Measurements from ENCODE around the gene MINDY4B.
"Not testable (repeated sequence)": the region's sequence is repeated elsewhere in the genome, so short reads cannot be mapped to it uniquely, and the experiment has no call there.

Gene MINDY4B

DNA sequence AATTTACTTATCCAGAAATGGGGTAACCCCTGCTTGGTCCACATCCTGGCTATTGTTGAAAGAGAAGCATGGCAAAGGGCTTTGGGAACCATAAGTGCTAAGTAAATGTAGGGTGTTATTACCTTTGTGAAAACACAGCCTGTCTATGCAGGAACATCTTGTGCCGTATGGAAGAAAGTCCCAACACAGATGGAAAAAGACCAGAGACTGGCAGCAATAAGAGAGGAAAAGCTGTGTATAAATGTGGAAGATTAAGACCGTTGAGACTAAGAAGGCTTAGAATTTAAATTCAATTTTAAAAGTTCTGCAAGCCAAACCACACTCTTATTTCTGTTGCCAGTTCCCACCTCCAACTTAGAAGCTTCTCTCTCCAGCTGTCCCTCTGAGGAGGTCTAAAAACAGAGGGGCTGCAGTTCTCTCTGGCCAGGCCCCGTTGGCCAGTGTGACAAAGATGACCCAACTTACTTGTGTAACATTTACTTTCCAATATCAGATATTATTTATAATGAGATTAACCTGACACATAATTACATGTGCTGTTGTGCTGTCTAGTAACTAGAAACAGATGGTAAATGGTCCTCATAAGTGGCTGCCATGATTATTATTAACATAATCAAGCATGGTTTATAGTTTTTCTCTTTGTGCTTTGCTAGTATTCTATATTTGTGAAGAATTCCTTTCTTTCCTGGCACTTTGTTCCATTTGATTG, 7.0 kb downstream of the MINDY4B start:
- no peak for DNase-seq

DNA sequence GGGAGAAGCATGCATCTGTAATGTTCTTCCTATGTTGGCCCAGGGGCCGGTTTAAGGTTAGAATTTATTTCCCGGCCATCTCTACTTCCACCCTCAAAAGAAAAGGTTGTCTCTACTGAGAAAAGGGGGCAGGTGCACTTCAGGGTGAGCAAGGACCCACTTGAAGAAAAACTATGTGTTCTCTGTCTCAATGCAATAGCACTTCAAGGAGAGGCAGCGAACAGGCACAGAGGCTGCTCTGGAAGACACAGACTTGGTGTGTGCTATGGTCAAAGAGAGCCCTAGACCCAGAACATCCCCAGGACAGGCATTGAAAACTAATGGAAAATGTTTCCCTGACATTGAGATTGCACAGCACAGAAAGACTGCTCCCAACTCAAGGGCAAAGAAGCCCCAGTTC, 7.6 kb downstream of the MINDY4B start:
- no peak for DNase-seq

DNA sequence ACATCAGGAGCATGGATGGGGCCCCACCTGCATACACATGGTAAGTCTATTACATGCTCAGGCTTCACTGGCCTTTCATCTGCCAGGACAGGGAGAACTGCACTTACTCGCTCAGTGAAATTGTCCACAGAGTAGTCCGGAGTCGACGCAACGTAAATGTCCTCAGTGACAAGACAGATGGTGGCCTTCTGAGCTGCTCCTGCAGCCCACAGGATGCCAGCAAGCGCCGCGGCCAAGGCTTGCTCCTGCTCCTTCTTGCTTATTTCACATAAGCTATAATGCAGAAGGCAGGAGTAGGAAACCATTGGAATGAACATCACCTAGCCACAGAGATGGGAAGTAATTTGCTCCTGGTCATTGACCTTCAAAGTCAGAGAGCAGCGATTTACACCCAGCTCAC, 14.4 kb downstream of the MINDY4B start:
- no peak for DNase-seq

DNA sequence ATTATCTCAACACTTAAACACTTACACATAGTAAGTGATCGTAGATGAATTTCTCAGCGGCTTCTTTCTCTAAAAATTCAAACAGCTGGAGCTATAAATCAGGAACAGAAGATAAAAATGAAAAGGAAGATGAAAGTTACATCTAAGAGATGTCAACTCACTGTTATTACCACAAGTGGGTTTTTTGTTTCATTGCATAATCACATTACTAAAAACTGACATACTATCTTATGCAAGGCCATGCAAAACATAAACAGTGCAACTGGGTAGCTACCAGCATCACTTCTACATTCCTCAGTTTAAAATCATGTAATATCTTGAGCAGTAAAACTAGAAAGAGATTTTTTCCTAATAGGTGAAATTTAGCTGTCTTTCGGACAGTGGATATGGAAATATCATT, 14.9 kb downstream of the MINDY4B start:
- no peak for DNase-seq

- no peak for DNase-seq
Observed at GRCh38 chr3:150889106-150889505, 16.1 kb downstream of the MINDY4B start.

GRCh38 chr3:150887031-150887430, 18.2 kb downstream of the MINDY4B start:
- no peak for DNase-seq

DNA sequence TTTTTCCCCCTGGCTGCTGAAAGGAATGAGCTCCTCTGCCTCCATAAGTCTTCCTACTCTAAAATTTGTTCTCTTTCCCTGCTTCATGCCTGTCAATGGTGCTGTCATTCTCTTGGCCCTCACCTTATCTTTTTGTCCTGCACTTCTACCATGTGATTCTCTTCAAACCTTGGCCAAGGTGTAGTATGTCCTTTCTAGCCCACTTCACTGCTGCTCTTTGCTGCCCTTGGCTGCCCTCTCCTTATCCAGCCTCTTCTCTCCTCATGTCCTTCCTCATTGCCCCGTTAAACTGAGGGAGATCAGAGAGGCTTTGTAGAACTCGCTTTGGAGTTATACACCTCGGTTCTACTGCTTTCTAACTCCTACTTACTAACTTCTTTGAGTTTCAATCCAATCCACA, 19.7 kb downstream of the MINDY4B start:
- no peak for DNase-seq

GRCh38 chr3:150878996-150879575, 26.2 kb downstream of the MINDY4B start:
- DNase-seq: no peak

GRCh38 chr3:150878290-150878689, 26.9 kb downstream of the MINDY4B start:
- DNase-seq: no peak

DNA sequence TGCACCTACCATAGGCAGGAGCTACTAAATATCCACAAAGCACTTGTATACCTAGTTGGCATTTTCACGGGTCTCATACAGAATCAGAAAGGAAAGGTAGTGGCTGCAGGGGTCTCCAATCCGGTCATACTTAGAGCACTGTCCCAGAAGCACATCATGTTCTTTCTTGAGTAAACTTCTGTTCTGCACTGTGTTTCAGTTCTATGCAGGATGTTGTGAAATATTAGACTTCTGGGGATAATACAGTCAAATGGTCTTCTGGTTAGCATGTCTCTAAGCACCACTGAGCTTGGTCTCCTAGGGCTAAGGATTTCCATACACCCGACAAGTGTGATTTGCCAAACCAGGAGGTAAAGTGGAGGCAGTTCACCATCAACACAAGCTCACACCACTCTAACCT, 27.9 kb downstream of the MINDY4B start:
- DNase-seq: no peak

GRCh38 chr3:150876611-150877265, 28.5 kb downstream of the MINDY4B start:
- no peak for DNase-seq

- no peak for DNase-seq
Observed at GRCh38 chr3:150875548-150875947, 29.7 kb downstream of the MINDY4B start.

DNA sequence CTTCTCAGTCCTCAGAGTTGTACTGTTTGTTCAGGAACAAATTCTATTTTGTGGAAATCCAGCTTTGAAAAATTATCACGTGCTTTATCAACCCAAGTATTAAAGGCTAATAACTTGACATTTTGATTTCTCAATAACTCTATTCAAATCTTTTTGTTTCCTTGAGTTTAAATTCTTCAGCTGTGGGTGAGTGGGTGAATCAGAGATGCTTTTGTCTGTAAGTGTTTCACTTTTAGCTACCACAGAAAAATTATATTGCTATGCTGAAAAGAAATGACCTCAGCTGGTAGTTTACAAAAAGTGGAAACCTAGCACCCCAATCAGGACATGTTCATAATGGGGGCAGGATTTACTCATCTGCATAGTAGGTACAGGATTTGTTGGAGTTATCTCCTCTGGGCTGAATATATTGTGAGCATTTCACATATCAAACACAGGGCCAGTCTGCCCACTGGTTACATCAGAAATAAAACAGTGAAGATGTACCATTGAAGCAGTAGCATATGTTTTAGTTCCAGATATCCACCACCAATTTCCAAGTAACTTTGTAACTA, 30.5 kb downstream of the MINDY4B start:
- DNase-seq: no peak

GRCh38 chr3:150871192-150871591, 34.0 kb downstream of the MINDY4B start:
- no peak for DNase-seq

GRCh38 chr3:150870406-150870805, 34.8 kb downstream of the MINDY4B start:
- no peak for DNase-seq

DNA sequence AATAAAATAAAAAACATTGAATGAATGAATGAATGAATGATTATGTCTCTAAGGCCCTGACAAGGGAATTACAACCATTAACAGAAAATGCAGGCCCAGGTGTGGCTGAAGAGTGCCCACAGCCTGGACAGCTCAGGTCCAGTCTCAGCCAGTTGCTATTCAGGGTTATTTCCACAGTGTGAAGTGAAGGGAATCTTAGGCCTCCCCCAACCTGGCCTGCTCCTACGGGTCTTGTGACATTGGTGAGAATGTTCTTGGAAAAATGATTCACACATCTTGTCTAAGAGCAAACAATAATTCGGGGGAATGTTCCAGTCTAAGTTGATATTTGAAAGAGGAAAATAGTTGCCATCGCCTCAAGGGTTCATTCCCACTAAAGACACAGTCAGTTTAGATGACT, 37.0 kb downstream of the MINDY4B start:
- no peak for DNase-seq

DNA sequence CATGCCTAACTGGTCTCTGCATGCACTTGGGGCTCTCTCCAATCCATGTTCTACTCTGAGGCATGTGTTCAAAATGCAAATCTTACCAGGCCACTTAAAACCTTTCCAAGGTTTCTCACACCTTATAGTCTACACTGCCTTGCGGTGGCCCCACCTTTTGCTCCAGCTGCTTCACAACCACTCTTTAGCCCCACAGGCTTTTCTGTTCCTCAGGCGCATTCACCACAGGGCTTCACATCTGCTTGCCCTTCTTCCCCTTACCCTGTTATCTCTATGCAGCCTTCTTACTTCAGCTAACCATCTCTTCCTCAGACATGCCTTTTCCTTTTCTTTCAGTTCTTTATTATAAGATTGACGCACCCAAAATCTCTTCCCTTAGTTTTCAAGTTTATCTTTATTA, 37.8 kb downstream of the MINDY4B start:
- DNase-seq: no peak

GRCh38 chr3:150863921-150864320, 41.3 kb downstream of the MINDY4B start:
- not testable (repeated sequence) for DNase-seq

DNA sequence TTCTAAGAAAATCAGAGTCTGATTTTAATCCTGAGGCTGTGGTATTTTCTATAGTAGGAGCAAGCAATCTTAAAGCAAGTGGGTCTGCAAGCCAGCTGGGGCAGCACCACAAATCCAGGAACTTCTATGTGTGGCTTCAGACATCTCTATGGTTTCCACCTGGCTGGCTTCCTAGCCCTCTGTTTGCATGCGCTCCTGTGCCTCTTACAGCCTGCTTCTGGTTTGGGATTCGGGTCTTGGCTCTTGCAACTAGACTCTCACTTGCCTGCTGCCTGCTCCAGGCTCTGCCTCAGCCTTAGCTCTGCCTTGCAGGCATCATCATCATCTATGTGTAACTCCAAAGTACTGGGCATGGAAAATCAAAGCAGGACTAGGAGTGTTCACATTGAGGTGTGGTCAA, 43.4 kb downstream of the MINDY4B start:
- DNase-seq: no peak

GRCh38 chr3:150857936-150858335, 47.3 kb downstream of the MINDY4B start:
- DNase-seq: not testable (repeated sequence)

GRCh38 chr3:150850191-150850590, 55.0 kb downstream of the MINDY4B start:
- DNase-seq: no peak

DNA sequence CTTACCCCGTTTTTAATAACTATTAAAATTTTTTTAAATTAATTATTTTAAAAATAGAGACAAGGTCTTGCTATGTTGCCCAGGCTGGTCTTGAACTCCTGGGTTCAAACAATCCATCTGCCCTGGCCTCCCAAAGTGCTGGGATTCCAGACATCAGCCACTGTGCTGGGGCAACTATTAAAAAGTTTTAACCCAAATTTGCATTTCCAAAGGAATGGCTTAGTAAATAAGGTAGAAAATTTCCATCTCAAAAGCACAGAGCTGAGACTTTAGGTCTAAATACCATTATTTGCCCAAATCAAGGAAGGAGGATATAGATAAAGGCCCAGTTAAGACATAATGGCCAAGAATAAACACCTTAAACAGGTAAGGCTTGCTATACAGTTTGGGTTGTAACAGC, 56.4 kb downstream of the MINDY4B start:
- no peak for DNase-seq

DNA sequence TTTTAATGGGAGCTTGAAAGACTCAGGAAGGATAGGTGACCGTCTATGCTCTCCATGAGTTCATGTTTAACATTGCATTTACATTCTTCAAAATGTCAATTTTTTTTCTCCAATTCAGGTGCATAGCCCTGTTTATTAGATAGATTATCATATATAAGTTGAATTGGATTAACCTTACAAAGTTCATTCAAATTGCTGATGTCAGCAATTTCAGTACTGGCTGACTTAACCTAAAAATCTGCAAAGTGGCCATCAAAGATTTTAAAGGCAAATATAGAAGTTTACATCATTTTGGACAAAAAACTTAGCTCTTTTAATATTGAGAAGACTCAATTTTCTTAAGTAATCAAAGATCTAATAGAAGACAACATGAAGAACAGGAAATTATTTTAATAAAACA, 57.8 kb downstream of the MINDY4B start:
- DNase-seq: no peak

DNA sequence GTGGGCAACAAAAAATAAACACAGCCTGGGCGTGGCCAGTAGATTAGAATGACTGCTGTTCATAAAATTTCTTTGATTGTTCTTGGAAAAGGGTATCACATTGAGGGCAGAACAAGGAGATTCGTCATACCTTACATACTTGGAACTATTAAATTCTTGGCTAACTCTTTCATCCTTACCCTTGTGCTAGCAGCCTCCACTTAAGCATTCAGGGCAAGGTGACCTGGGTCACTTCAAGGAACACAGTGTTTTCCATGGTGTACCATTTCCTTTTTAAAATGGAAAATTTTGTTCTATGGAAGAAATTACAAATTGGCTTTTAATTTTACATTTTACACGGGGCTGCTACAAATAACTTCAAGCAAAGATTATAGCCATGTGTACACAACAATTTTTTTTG, 60.8 kb downstream of the MINDY4B start:
- no peak for DNase-seq
